Pancreas (tissue), 10 donors: Measurements from ENCODE around the gene RBMS3. TPM values are rescaled to one million over a fixed set of nuclear protein-coding genes. Genes with fewer than 3 reads are reported as not detected.

Source experiments
- ATAC-seq, 4 donors: fragments of 200-7000 bp; cut with Tn5 transposase; one replicate each; pipeline versions ENCODE4 v1.8.0 to v1.9.1; 2020; ENCODE audit warnings: mild to moderate bottlenecking in 4 of 4, moderate library complexity in 4 of 4
- DNase-seq, 6 donors: peaks; one replicate each; pipeline ENCODE4 v3.0.0-alpha.2; 2020
- FAIRE-seq: peaks from 2 replicates; lab custom pipeline; 2012; peaks lifted over from hg19 to GRCh38; lab: Jason Lieb, UNC
- H3K27ac ChIP-seq, 4 donors: fragments of 200-600 bp; sonication (generic); 1 replicate in 3 of 4; 2 replicates in 1 of 4; pipeline versions ENCODE4 v1.5.0 to v1.8.0; 2020
- H3K27me3 ChIP-seq, 4 donors: fragments of 200-600 bp; one replicate each; pipeline ENCODE4 v1.8.0; 2021
- H3K36me3 ChIP-seq, 3 donors: fragments of 200-600 bp; sonication (generic) in 1 of 3; one replicate each; pipeline versions ENCODE4 v1.5.0 to v1.8.0; 2020 to 2021
- H3K4me1 ChIP-seq, 3 donors: fragments of 200-600 bp; one replicate each; pipeline ENCODE4 v1.8.0; 2021
- H3K4me3 ChIP-seq, 4 donors: fragments of 200-600 bp; sonication (generic) in 2 of 4; one replicate each; pipeline versions ENCODE4 v1.5.0 to v1.8.0; 2020 to 2021
- H3K9me3 ChIP-seq, 4 donors: fragments of 200-600 bp; one replicate each; pipeline ENCODE4 v1.8.0; 2021
- CTCF ChIP-seq, 4 donors: fragments of 200-600 bp; sonication (generic) in 3 of 4; IDR thresholded peaks; one replicate each; pipeline versions ENCODE4 v1.5.0 to v1.8.0; 2021; ENCODE audit warnings: antibody characterized with exemption in 4 of 4
- WGBS, 2 donors: extraction: QIAGEN DNeasy Blood & Tissue Kit; methylation state at CpG; one replicate each; pipeline ENCODE4 v1.1.7; 2013; 5-methylcytosine and 5-hydroxymethylcytosine counted together
- intact Hi-C, 3 donors: fragments of 100-400 bp; cut with DNase I; formaldehyde crosslinking; loops; one replicate each; pipeline versions ENCODE4 v1.11.1 to v1.14.2; 2022
- polyA plus RNA-seq, 2 donors: library from polyadenylated mRNA; stranded (reverse); fragments of 200-250 nt; gene quantifications; one replicate each; pipeline ENCODE4 v1.2.3, GENCODE V29; 2013
- total RNA-seq, 6 donors: library from RNA; stranded (reverse); fragmentation: NEBNext Ultra II Directional in 4 of 6; extraction: Animal tissue kit (Norgen Biotek cat#: 25700) in 4 of 6; gene quantifications; one replicate each; pipeline versions ENCODE4 v1.2.1 to v1.2.4, GENCODE V29; 2021 to 2023
- donor health status: healthy with polysubstance abuse.
- donor health status: DM: no; HTN: no; CAD: no; lungs with moderate emphysema.
- donor health status: DM: no; HTN: no; CAD: no.
- donor health status: control.
- donor health status: control.
- donor health status: Bipolar disorder and iron deficiency.
- donor health status: DM: yes; HTN: yes; CAD: no.
- donor health status: DM: no; HTN: no; CAD: no.
- donor health status: DM: no; HTN: no; CAD: no.
- donor health status: DM: yes; HTN: yes; CAD: no.

Gene RBMS3
- total and polyA plus RNA-seq, 8 donors = 4.0 to 10.0 (median 6.6) TPM

GRCh38 chr3:29486096-29486495, 205.2 kb downstream of the RBMS3 start:
- no peaks in the 10 kb centered on the region for H3K4me1 ChIP-seq
- H3K4me3 ChIP-seq = no peak overlapping the region
- no peak overlapping the region for H3K27ac ChIP-seq
- peak in 3 of 4 donors; percentile 17 to 49 (median 19) for ATAC-seq
- no peak for DNase-seq
- no peak for TF ChIP-seq CTCF (IDR thresholded peaks at IDR 0.05)
- H3K36me3 ChIP-seq = no peaks in the 10 kb centered on the region
- no peaks in the 10 kb centered on the region for H3K27me3 ChIP-seq
- intact Hi-C loops = no loop called here
- no peaks in the 10 kb centered on the region for H3K9me3 ChIP-seq
- 61 to 68% methylated on average over 5 of the region's 5 CpGs for WGBS, 2 donors
- no peak for FAIRE-seq

- Histone ChIP-seq H3K4me3 (no peak overlapping the region), H3K27me3 (no peaks in the 10 kb centered on the region), H3K9me3 (no peaks in the 10 kb centered on the region), H3K36me3 (no peaks in the 10 kb centered on the region), H3K4me1 (no peaks in the 10 kb centered on the region), H3K27ac (no peak overlapping the region)
- WGBS, 2 donors = 62 to 67% methylated on average over 2 of the region's 2 CpGs
- TF ChIP-seq CTCF (IDR thresholded peaks at IDR 0.05) = no peak
- intact Hi-C loops = no loop called here
- ATAC-seq (no peak), FAIRE-seq (no peak), DNase-seq (no peak)
These were observed 206.0 kb downstream of the RBMS3 start for GRCh38 chr3:29486917-29487316.

- Histone ChIP-seq H3K4me1 (no peaks in the 10 kb centered on the region), H3K9me3 (no peaks in the 10 kb centered on the region), H3K4me3 (no peak overlapping the region), H3K27ac (no peak overlapping the region), H3K27me3 (no peaks in the 10 kb centered on the region), H3K36me3 (no peaks in the 10 kb centered on the region)
- no peak for ATAC-seq
- DNase-seq = no peak
- TF ChIP-seq CTCF (IDR thresholded peaks at IDR 0.05) = no peak
- WGBS, 2 donors = 31 to 35% methylated on average over 1 of the region's 1 CpG
- FAIRE-seq = no peak
- intact Hi-C loops = no loop called here
These were observed 208.1 kb downstream of the RBMS3 start for GRCh38 chr3:29488922-29489321.

GRCh38 chr3:29493109-29493508, 212.2 kb downstream of the RBMS3 start:
- 88 to 92% methylated on average over 3 of the region's 3 CpGs for WGBS, 2 donors
- H3K27ac ChIP-seq = no peak overlapping the region
- TF ChIP-seq CTCF (IDR thresholded peaks at IDR 0.05) = no peak
- intact Hi-C loops = no loop called here
- no peak for ATAC-seq
- no peak for DNase-seq
- no peaks in the 10 kb centered on the region for H3K9me3 ChIP-seq
- FAIRE-seq = no peak
- no peaks in the 10 kb centered on the region for H3K36me3 ChIP-seq
- H3K27me3 ChIP-seq = no peaks in the 10 kb centered on the region
- no peak overlapping the region for H3K4me3 ChIP-seq
- no peaks in the 10 kb centered on the region for H3K4me1 ChIP-seq

- Histone ChIP-seq H3K36me3 (no peaks in the 10 kb centered on the region), H3K27ac (no peak overlapping the region), H3K4me3 (no peak overlapping the region), H3K4me1 (no peaks in the 10 kb centered on the region), H3K27me3 (no peaks in the 10 kb centered on the region), H3K9me3 (no peaks in the 10 kb centered on the region)
- ATAC-seq = no peak
- intact Hi-C loops = no loop called here
- no peak for DNase-seq
- TF ChIP-seq CTCF (IDR thresholded peaks at IDR 0.05) = no peak
- no peak for FAIRE-seq
- 68 to 73% methylated on average over 6 of the region's 6 CpGs for WGBS, 2 donors
These were observed 213.6 kb downstream of the RBMS3 start for GRCh38 chr3:29494305-29495036.
